HEK293 (cell line): ENCODE results near the gene DOCK1.

Experiments
- ZNF658 ChIP-seq: fragments of 450-650 bp; formaldehyde crosslinking; IDR thresholded peaks from 2 replicates; pipeline ENCODE4; 2016; ENCODE audit warnings: missing biosample characterization, missing genetic modification characterization
- TF ChIP-seq, protein P1 (sequence below): fragments of 450-650 bp; formaldehyde crosslinking; IDR thresholded peaks from 2 replicates; pipeline ENCODE4 v1.5.1; 2016; ENCODE audit warnings: missing biosample characterization, missing genetic modification characterization

- TF ChIP-seq ZNF658 (tag by site-specific recombination) = no peak
- TF ChIP-seq, protein P1, sequence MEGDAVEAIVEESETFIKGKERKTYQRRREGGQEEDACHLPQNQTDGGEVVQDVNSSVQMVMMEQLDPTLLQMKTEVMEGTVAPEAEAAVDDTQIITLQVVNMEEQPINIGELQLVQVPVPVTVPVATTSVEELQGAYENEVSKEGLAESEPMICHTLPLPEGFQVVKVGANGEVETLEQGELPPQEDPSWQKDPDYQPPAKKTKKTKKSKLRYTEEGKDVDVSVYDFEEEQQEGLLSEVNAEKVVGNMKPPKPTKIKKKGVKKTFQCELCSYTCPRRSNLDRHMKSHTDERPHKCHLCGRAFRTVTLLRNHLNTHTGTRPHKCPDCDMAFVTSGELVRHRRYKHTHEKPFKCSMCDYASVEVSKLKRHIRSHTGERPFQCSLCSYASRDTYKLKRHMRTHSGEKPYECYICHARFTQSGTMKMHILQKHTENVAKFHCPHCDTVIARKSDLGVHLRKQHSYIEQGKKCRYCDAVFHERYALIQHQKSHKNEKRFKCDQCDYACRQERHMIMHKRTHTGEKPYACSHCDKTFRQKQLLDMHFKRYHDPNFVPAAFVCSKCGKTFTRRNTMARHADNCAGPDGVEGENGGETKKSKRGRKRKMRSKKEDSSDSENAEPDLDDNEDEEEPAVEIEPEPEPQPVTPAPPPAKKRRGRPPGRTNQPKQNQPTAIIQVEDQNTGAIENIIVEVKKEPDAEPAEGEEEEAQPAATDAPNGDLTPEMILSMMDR (tag by site-specific recombination) = no peak
These were observed 164.2 kb downstream of the DOCK1 start for GRCh38 chr10:127069436-127069835.
